Upper lobe of left lung (tissue), 6 donors: Measurements from ENCODE around the gene RNU1-4. TPM values are rescaled to one million over a fixed set of nuclear protein-coding genes. Genes with fewer than 3 reads are reported as not detected.
"Not testable (repeated sequence)": the region's sequence is repeated elsewhere in the genome, so short reads cannot be mapped to it uniquely, and the experiment has no call there.

ENCODE experiments used
- ATAC-seq, 2 donors: fragments of 200-7000 bp; cut with Tn5 transposase; one replicate each; pipeline ENCODE4 v1.9.1; 2022; ENCODE audit warnings: mild to moderate bottlenecking in 2 of 2, moderate library complexity in 2 of 2; ENCODE audit not compliant: low FRiP score in 2 of 2
- DNase-seq, 2 donors: peaks; one replicate each; pipeline ENCODE4 v3.0.0-alpha.2; 2019 to 2020
- H3K27ac ChIP-seq, 4 donors: fragments of 200-600 bp; sonication (generic); one replicate each; pipeline ENCODE4 v1.5.1; 2016 to 2019
- H3K27me3 ChIP-seq, 4 donors: fragments of 200-600 bp; sonication (generic); one replicate each; pipeline ENCODE4 v1.5.1; 2017 to 2019
- H3K36me3 ChIP-seq, 4 donors: fragments of 200-600 bp; sonication (generic); one replicate each; pipeline ENCODE4 v1.5.1; 2016 to 2019
- H3K4me1 ChIP-seq, 4 donors: fragments of 200-600 bp; sonication (generic); one replicate each; pipeline ENCODE4 v1.5.1; 2018 to 2019
- H3K4me3 ChIP-seq, 4 donors: fragments of 200-600 bp; sonication (generic); one replicate each; pipeline ENCODE4 v1.5.1; 2017 to 2019; ENCODE audit warnings: mild to moderate bottlenecking in 2 of 4, moderate library complexity in 1 of 4
- H3K9me3 ChIP-seq, 4 donors: fragments of 200-600 bp; sonication (generic); one replicate each; pipeline ENCODE4 v1.5.1; 2018 to 2019
- EP300 ChIP-seq, 4 donors: sonication (generic); formaldehyde crosslinking; IDR thresholded peaks; one replicate each; pipeline ENCODE4 v1.5.1; 2017; ENCODE audit warnings: antibody characterized with exemption in 4 of 4, control low read depth in 2 of 4
- WGBS, 2 donors: methylation state at CpG; one replicate each; pipeline ENCODE4 v1.1.5; 2017 to 2018; 5-methylcytosine and 5-hydroxymethylcytosine counted together
- total RNA-seq, 6 donors: library from RNA; depleted of rRNA in 4 of 6; stranded (reverse); fragments of >200 nt in 4 of 6; gene quantifications; one replicate each; pipeline versions ENCODE4 v1.1.0 to v1.2.1, GENCODE V29; 2016 to 2021
- donor health status: DM: no; HTN: no; CAD: no; lungs with moderate emphysema.
- donor health status: DM: no; HTN: yes; CAD: no; lungs with severe emphysema.

Gene RNU1-4
- total RNA-seq, 6 donors from 2014 or later, result under 0.01 to 14,413 (median 1,360) TPM

GRCh38 chr1:16757574-16757973, 17.3 kb downstream of the RNU1-4 start:
- H3K4me3 ChIP-seq, H3K9me3 ChIP-seq, H3K36me3 ChIP-seq, DNase-seq, H3K27me3 ChIP-seq, H3K27ac ChIP-seq, H3K4me1 ChIP-seq, ATAC-seq: not testable (repeated sequence)
- WGBS, 2 donors, result no CpG with 5 or more reads among the region's 6 CpGs

- WGBS, 2 donors, result 80% methylated on average over 1 of the region's 5 CpGs; no CpG with 5 or more reads in 1 of the 2 donors
- not testable (repeated sequence) for H3K27me3 ChIP-seq, H3K27ac ChIP-seq, DNase-seq, ATAC-seq, H3K9me3 ChIP-seq, H3K36me3 ChIP-seq, H3K4me1 ChIP-seq, H3K4me3 ChIP-seq
Observed at GRCh38 chr1:16758060-16758459, 17.7 kb downstream of the RNU1-4 start.

- H3K4me1 ChIP-seq, H3K9me3 ChIP-seq, H3K27me3 ChIP-seq, H3K27ac ChIP-seq, H3K36me3 ChIP-seq: not testable (repeated sequence)
- peak; percentile 20 to 74 for DNase-seq
- 39 to 42% methylated on average over 18 to 20 of the region's 40 CpGs for WGBS, 2 donors
- peak; percentile 24 to 31 for ATAC-seq
- peak overlapping the region in 3 of 4 donors; percentile 8 to 37 (median 25) for H3K4me3 ChIP-seq
Observed at GRCh38 chr1:16759041-16759493, 18.8 kb downstream of the RNU1-4 start.

- ATAC-seq, result peak; percentile 65 to 87
- DNase-seq, result peak in 1 of 2 donors; percentile 25
- H3K27ac ChIP-seq, H3K36me3 ChIP-seq, H3K4me1 ChIP-seq, H3K27me3 ChIP-seq, H3K9me3 ChIP-seq: not testable (repeated sequence)
- peak overlapping the region in 1 of 4 donors; percentile 21 for H3K4me3 ChIP-seq
- no CpG with 5 or more reads among the region's 62 CpGs for WGBS, 2 donors
Observed at GRCh38 chr1:16759650-16760455, 19.5 kb downstream of the RNU1-4 start.

GRCh38 chr1:16760456-16760765, 20.1 kb downstream of the RNU1-4 start:
- not testable (repeated sequence) for ATAC-seq, H3K27me3 ChIP-seq, H3K4me1 ChIP-seq, H3K27ac ChIP-seq, H3K9me3 ChIP-seq, H3K36me3 ChIP-seq
- peak overlapping the region in 1 of 4 donors; percentile 21 for H3K4me3 ChIP-seq
- WGBS, 2 donors, result 88 to 93% methylated on average over 6 to 9 of the region's 11 CpGs
- DNase-seq, result peak in 1 of 2 donors; percentile 9

- not testable (repeated sequence) for ATAC-seq, H3K4me1 ChIP-seq
Observed at GRCh38 chr1:16760801-16761200, 20.5 kb downstream of the RNU1-4 start.

GRCh38 chr1:16764248-16764819, 24.0 kb downstream of the RNU1-4 start:
- H3K4me3 ChIP-seq, H3K27me3 ChIP-seq, H3K36me3 ChIP-seq, H3K9me3 ChIP-seq, ATAC-seq: not testable (repeated sequence)
- 61 to 69% methylated on average over 9 of the region's 9 CpGs for WGBS, 2 donors
- Histone ChIP-seq H3K4me1 (peaks cover 0 to 13% (median 8%) of the 10 kb centered on the region in 4 donors), H3K27ac (peak overlapping the region; percentile 8 to 77 (median 70))
- peak; percentile 22 to 58 for DNase-seq

More at GRCh38 chr1:16760801-16761200, 20.5 kb downstream of the RNU1-4 start:
- not testable (repeated sequence) for H3K27me3 ChIP-seq, H3K36me3 ChIP-seq, H3K27ac ChIP-seq, H3K9me3 ChIP-seq, H3K4me3 ChIP-seq
- WGBS, 2 donors, result 95 to 100% methylated on average over 3 to 4 of the region's 11 CpGs
- peak; percentile 19 to 36 for DNase-seq

GRCh38 chr1:16764820-16765655, 24.7 kb downstream of the RNU1-4 start:
- peak in 1 of 4 donors; percentile 51 for TF ChIP-seq EP300 (IDR thresholded peaks at IDR 0.05)
- H3K9me3 ChIP-seq, H3K4me3 ChIP-seq, H3K36me3 ChIP-seq, H3K27me3 ChIP-seq: not testable (repeated sequence)
- DNase-seq, result peak in 1 of 2 donors; percentile 84
- WGBS, 2 donors, result 60 to 75% methylated on average over 14 to 15 of the region's 15 CpGs
- peak; percentile 80 to 84 for ATAC-seq
- H3K27ac ChIP-seq, result peak overlapping the region; percentile 8 to 77 (median 71)
- peaks cover 0 to 13% (median 8%) of the 10 kb centered on the region in 4 donors for H3K4me1 ChIP-seq

- Histone ChIP-seq H3K27ac (peak overlapping the region in 3 of 4 donors; percentile 58 to 77 (median 76)), H3K4me3 (peak overlapping the region in 1 of 4 donors; percentile 13), H3K4me1 (peaks cover 0 to 13% (median 8%) of the 10 kb centered on the region in 4 donors)
- H3K9me3 ChIP-seq, H3K27me3 ChIP-seq, H3K36me3 ChIP-seq: not testable (repeated sequence)
- peak; percentile 54 to 78 for DNase-seq
- ATAC-seq, result peak; percentile 69 to 72
- WGBS, 2 donors, result 64 to 68% methylated on average over 20 to 25 of the region's 31 CpGs
Observed at GRCh38 chr1:16765731-16766605, 25.7 kb downstream of the RNU1-4 start.

- H3K36me3 ChIP-seq, H3K27ac ChIP-seq, ATAC-seq, H3K27me3 ChIP-seq, H3K9me3 ChIP-seq, H3K4me3 ChIP-seq: not testable (repeated sequence)
- DNase-seq, result peak in 1 of 2 donors; percentile 51
- 40 to 48% methylated on average over 8 to 9 of the region's 9 CpGs for WGBS, 2 donors
- peaks cover 0 to 13% (median 8%) of the 10 kb centered on the region in 4 donors for H3K4me1 ChIP-seq
Observed at GRCh38 chr1:16766689-16767256, 26.5 kb downstream of the RNU1-4 start.
